H1 (cell line): ENCODE results near the gene PLPPR3. TPM values are rescaled to one million over a fixed set of nuclear protein-coding genes. Genes with fewer than 3 reads are reported as not detected.

Experiments
- CTCF ChIA-PET: fragments of 300-600 bp; sonication (Branson Sonifier 250); formaldehyde crosslinking; loops from one replicate; lab custom pipeline; 2021; ENCODE audit not compliant: partially characterized antibody; lab: Charles Lee
- POLR2A ChIA-PET: fragments of 300-600 bp; sonication (Branson Sonifier 250); formaldehyde crosslinking; loops from one replicate; lab custom pipeline; 2021; ENCODE audit warnings: inconsistent platforms; ENCODE audit not compliant: partially characterized antibody; lab: Charles Lee
- DNase-seq, 2 experiments: peaks; one replicate each; pipeline versions ENCODE4 v3.0.0 to v3.0.0-alpha.2; 2010 to 2022; ENCODE audit warnings: low spot score in 2 of 2, low read depth in 1 of 2, mixed read lengths in 1 of 2
- FAIRE-seq: peaks from 2 replicates; lab custom pipeline; 2011; peaks lifted over from hg19 to GRCh38; lab: Jason Lieb, UNC
- H2AFZ ChIP-seq: 2 replicates; pipeline ENCODE4 v1.8.1; 2012; ENCODE audit warnings: low read length, inconsistent platforms
- H2AK5ac ChIP-seq: 2 replicates; pipeline ENCODE4 v1.6.1; 2013; ENCODE audit warnings: low read depth, low read length
- H2BK120ac ChIP-seq: replicated peaks from 2 replicates; pipeline ENCODE3; 2013; ENCODE audit warnings: low read depth, low read length, inconsistent platforms
- H2BK12ac ChIP-seq: 2 replicates; pipeline ENCODE4 v1.6.1; 2013; ENCODE audit warnings: low read depth, low read length
- H2BK15ac ChIP-seq: 2 replicates; pipeline ENCODE4 v1.6.1; 2013; ENCODE audit warnings: low read length
- H2BK20ac ChIP-seq: 2 replicates; pipeline ENCODE4 v1.6.1; 2013; ENCODE audit warnings: low read length
- H2BK5ac ChIP-seq: 2 replicates; pipeline ENCODE4 v1.6.1; 2013; ENCODE audit warnings: low read depth, low read length
- H3K14ac ChIP-seq: 2 replicates; pipeline ENCODE4 v1.6.1; 2013; ENCODE audit warnings: inconsistent platforms; ENCODE audit not compliant: insufficient read length
- H3K18ac ChIP-seq: 2 replicates; pipeline ENCODE4 v1.6.1; 2013; ENCODE audit warnings: low read length; ENCODE audit errors: extremely low read depth
- H3K23ac ChIP-seq: 2 replicates; pipeline ENCODE4 v1.6.1; 2013; ENCODE audit warnings: inconsistent platforms; ENCODE audit not compliant: insufficient read length
- H3K23me2 ChIP-seq: 2 replicates; pipeline ENCODE4 v1.6.1; 2013; ENCODE audit warnings: low read depth, low read length
- H3K27ac ChIP-seq: 2 replicates; pipeline ENCODE4 v1.6.1; 2011; ENCODE audit warnings: low read depth, low read length, inconsistent platforms
- H3K27me3 ChIP-seq, 4 experiments: replicated peaks in 1 of 4; 1 replicate in 1 of 4; 2 replicates in 3 of 4; pipeline versions ENCODE4 v1.6.1 to v1.8.1; 2011 to 2013; ENCODE audit warnings: low read length in 3 of 4, mild to moderate bottlenecking in 3 of 4, inconsistent platforms in 2 of 4, mixed read lengths in 2 of 4, moderate library complexity in 1 of 4; ENCODE audit not compliant: control insufficient read depth in 3 of 4, insufficient read depth in 3 of 4; ENCODE audit errors: extremely low read depth in 1 of 4
- H3K36me3 ChIP-seq, 4 experiments: 2 replicates each; pipeline versions ENCODE4 v1.6.1 to v1.8.1; 2011 to 2013; ENCODE audit warnings: mild to moderate bottlenecking in 4 of 4, low read length in 3 of 4, moderate library complexity in 2 of 4, control low read depth in 1 of 4, inconsistent platforms in 1 of 4; ENCODE audit not compliant: insufficient read depth in 4 of 4, control insufficient read depth in 2 of 4
- H3K4ac ChIP-seq: replicated peaks from 2 replicates; pipeline ENCODE3; 2013; ENCODE audit warnings: low read length, low read depth, mixed read lengths, inconsistent platforms; ENCODE audit not compliant: insufficient read length
- H3K4me1 ChIP-seq, 4 experiments: replicated peaks in 1 of 4; 1 replicate in 1 of 4; 2 replicates in 3 of 4; pipeline versions ENCODE4 v1.6.1 to v1.8.1; 2011 to 2013; ENCODE audit warnings: low read length in 3 of 4, inconsistent platforms in 2 of 4, mixed read lengths in 1 of 4; ENCODE audit not compliant: insufficient read depth in 4 of 4, control insufficient read depth in 3 of 4
- H3K4me2 ChIP-seq, 2 experiments: 2 replicates each; pipeline versions ENCODE4 v1.6.1 to v1.8.1; 2011 to 2013; ENCODE audit warnings: low read depth in 2 of 2, low read length in 2 of 2, control low read depth in 1 of 2, inconsistent platforms in 1 of 2, mild to moderate bottlenecking in 1 of 2; ENCODE audit not compliant: insufficient read depth in 1 of 2
- H3K4me3 ChIP-seq, 4 experiments: fragments of 200-600, 300-600 bp in 1 of 4; sonication (generic), shearing (Covaris generic), sonication (Bioruptor Twin) in 1 of 4; 2 replicates each; pipeline versions ENCODE4 v1.5.1 to v1.8.1; 2011 to 2016; ENCODE audit warnings: low read length in 4 of 4, low read depth in 3 of 4, control low read depth in 2 of 4, inconsistent platforms in 2 of 4, mild to moderate bottlenecking in 2 of 4, mixed read lengths in 1 of 4, moderate library complexity in 1 of 4; ENCODE audit not compliant: insufficient read depth in 2 of 4; ENCODE audit errors: extremely low read depth in 1 of 4
- H3K56ac ChIP-seq: replicated peaks from 2 replicates; pipeline ENCODE3; 2013; ENCODE audit warnings: low read depth, mild to moderate bottlenecking, mixed read lengths, low read length, inconsistent platforms; ENCODE audit not compliant: insufficient read length
- H3K79me1 ChIP-seq: 2 replicates; pipeline ENCODE4 v1.6.1; 2013; ENCODE audit warnings: low read depth, low read length, control low read depth
- H3K79me2 ChIP-seq, 2 experiments: 2 replicates each; pipeline versions ENCODE4 v1.6.1 to v1.8.1; 2012 to 2013; ENCODE audit warnings: low read length in 2 of 2, mild to moderate bottlenecking in 2 of 2, inconsistent platforms in 1 of 2; ENCODE audit not compliant: insufficient read depth in 2 of 2, control insufficient read depth in 1 of 2
- H3K9ac ChIP-seq, 4 experiments: replicated peaks in 1 of 4; 1 replicate in 1 of 4; 2 replicates in 3 of 4; pipeline versions ENCODE4 v1.6.1 to v1.8.1; 2011 to 2013; ENCODE audit warnings: low read depth in 3 of 4, low read length in 3 of 4, control low read depth in 2 of 4, mild to moderate bottlenecking in 2 of 4, moderate library complexity in 2 of 4, inconsistent platforms in 1 of 4; ENCODE audit errors: extremely low read depth in 1 of 4
- H3K9me3 ChIP-seq, 2 experiments: 2 replicates each; pipeline versions ENCODE4 v1.6.1 to v1.8.1; 2012 to 2013; ENCODE audit warnings: mild to moderate bottlenecking in 2 of 2, moderate library complexity in 2 of 2, control low read depth in 1 of 2, inconsistent platforms in 1 of 2, low read depth in 1 of 2, low read length in 1 of 2, mixed read lengths in 1 of 2; ENCODE audit not compliant: insufficient read depth in 2 of 2
- H4K20me1 ChIP-seq, 2 experiments: replicated peaks in 1 of 2; 2 replicates each; pipeline versions ENCODE3 to v1.8.1; 2011 to 2013; ENCODE audit warnings: inconsistent platforms in 2 of 2, low read length in 2 of 2, mild to moderate bottlenecking in 1 of 2; ENCODE audit not compliant: insufficient read depth in 2 of 2, control insufficient read depth in 1 of 2
- H4K5ac ChIP-seq: 2 replicates; pipeline ENCODE4 v1.6.1; 2013; ENCODE audit warnings: low read length, low read depth, mixed read lengths, inconsistent platforms; ENCODE audit not compliant: insufficient read length
- H4K8ac ChIP-seq: 2 replicates; pipeline ENCODE4 v1.8.0; 2013; ENCODE audit warnings: mild to moderate bottlenecking, moderate library complexity, low read length, inconsistent platforms; ENCODE audit not compliant: insufficient read depth; ENCODE audit errors: extremely low read depth
- H4K91ac ChIP-seq: replicated peaks from 2 replicates; pipeline ENCODE3; 2013; ENCODE audit warnings: low read length, mixed read lengths, inconsistent platforms; ENCODE audit not compliant: insufficient read length
- BCL11A ChIP-seq, 2 experiments: IDR thresholded peaks; one replicate each; pipeline ENCODE4 v1.6.1; 2011; ENCODE audit warnings: low read depth in 2 of 2, low read length in 2 of 2, mild to moderate bottlenecking in 2 of 2
- CTBP2 ChIP-seq: IDR thresholded peaks from 2 replicates; pipeline ENCODE4 v1.7.0; 2011; ENCODE audit warnings: borderline replicate concordance, mild to moderate bottlenecking, moderate library complexity, mixed read lengths, low read length; ENCODE audit not compliant: insufficient read depth, insufficient read length
- EZH2 ChIP-seq: fragments of 200-600 bp; sonication (generic); IDR thresholded peaks from 2 replicates; pipeline ENCODE4 v1.7.1; 2012; ENCODE audit warnings: low read depth, mild to moderate bottlenecking, moderate library complexity, low read length, inconsistent platforms; ENCODE audit not compliant: severe bottlenecking
- SIX5 ChIP-seq: IDR thresholded peaks from 2 replicates; pipeline ENCODE4 v1.6.1; 2011; ENCODE audit warnings: mild to moderate bottlenecking, low read depth, low read length
- SP4 ChIP-seq: IDR thresholded peaks from 2 replicates; pipeline ENCODE4 v1.6.1; 2012; ENCODE audit warnings: low read length, inconsistent platforms
- SUZ12 ChIP-seq: fragments of 200-600 bp; sonication (generic); IDR thresholded peaks from 2 replicates; pipeline ENCODE4 v1.6.1; 2012; ENCODE audit warnings: mild to moderate bottlenecking, inconsistent platforms, low read length, moderate library complexity, mixed read lengths
- TAF1 ChIP-seq: IDR thresholded peaks from 2 replicates; pipeline ENCODE4 v1.6.1; 2011; ENCODE audit warnings: mild to moderate bottlenecking, low read depth, low read length
- WGBS, 2 experiments: shearing (Covaris generic) in 1 of 2; methylation state at CpG; one replicate each; pipeline versions ENCODE4 v1.1.6 to v1.1.7; 2013 to 2015; ENCODE audit warnings: low lambda C conversion rate in 2 of 2, mixed read lengths in 2 of 2, inconsistent platforms in 1 of 2, low coverage in 1 of 2, missing lambda C conversion rate in 1 of 2; ENCODE audit not compliant: insufficient replicate concordance in 2 of 2, insufficient coverage in 1 of 2, insufficient read length in 1 of 2; ENCODE audit errors: extremely low coverage in 1 of 2, missing lambda C conversion rate in 1 of 2; 5-methylcytosine and 5-hydroxymethylcytosine counted together
- polyA plus RNA-seq, 7 experiments: library from polyadenylated mRNA; depleted of rRNA in 3 of 7; stranded (reverse) in 5 of 7; unstranded in 2 of 7; fragments of >200 nt in 5 of 7; fragments of 200-250 nt in 2 of 7; gene quantifications; 1 replicate in 5 of 7; 2 replicates in 1 of 7; 4 replicates in 1 of 7; pipeline versions ENCODE4 v1.2.1 to v1.2.3, GENCODE V29; 2011 to 2013; ENCODE audit warnings: missing spikeins in 2 of 7, mixed read lengths in 2 of 7
- total RNA-seq: library from RNA; stranded (reverse); fragmentation: NEBNext Ultra II Directional; extraction: Animal tissue kit (Norgen Biotek cat#: 25700); gene quantifications from 2 replicates; pipeline ENCODE4 v1.2.1, GENCODE V29; 2021

PLPPR3 gene
- total and polyA plus RNA-seq, 2 of the 8 experiments (the other 6 are each of a cell fraction or from before 2014, with no cell fraction given): 71.7 to 76.4 TPM

GRCh38 chr19:867301-867793, 45.6 kb upstream of the PLPPR3 start:
- CTCF ChIA-PET: interaction anchor here (0.6 to 2.6 kb wide), 15 partner anchors 8 to 371 kb away, joined by 3 to 9 read pairs (median 4); partner anchors contain the start of gene MISP
- WGBS, 2 experiments: 73% methylated on average over 10 of the region's 16 CpGs; no CpG with 5 or more reads in 1 of the 2 experiments
- H4K8ac ChIP-seq: peak overlapping the region; percentile 71; the same call in 1 of the 2 replicates

More at GRCh38 chr19:867301-867793, 45.6 kb upstream of the PLPPR3 start:
- Histone ChIP-seq H3K4me3 (no peak overlapping the region), H4K91ac (no peak overlapping the region), H2AK5ac (no peak overlapping the region), H2BK20ac (no peak overlapping the region), H3K4me1 (peaks cover 3 to 18% (median 7%) of the 10 kb centered on the region in 4 experiments), H4K20me1 (peaks cover 4 to 8% of the 10 kb centered on the region in 2 experiments), H2BK120ac (no peak overlapping the region), H3K79me1 (no peaks in the 10 kb centered on the region; the same call in 1 of the 2 replicates), H3K23ac (no peak overlapping the region), H3K79me2 (no peaks in the 10 kb centered on the region), H2AFZ (no peak overlapping the region), H3K4me2 (peak overlapping the region in 1 of 2 experiments; percentile 35; a peak in 2 of 4 replicates), H3K9me3 (peaks cover 0 to 3% of the 10 kb centered on the region in 2 experiments; a peak in 1 of 4 replicates), H3K23me2 (peaks cover 5% of the 10 kb centered on the region; the same call in 1 of the 2 replicates), H4K5ac (no peak overlapping the region), H2BK15ac (no peak overlapping the region), H3K18ac (peak overlapping the region; percentile 71), H3K14ac (no peak overlapping the region), H3K56ac (no peak overlapping the region), H2BK5ac (no peak overlapping the region), H3K4ac (peak overlapping the region; percentile 78), H3K27me3 (peaks cover 0 to 5% (median 0%) of the 10 kb centered on the region in 4 experiments; a peak in 2 of 7 replicates), H3K27ac (no peak overlapping the region), H2BK12ac (peak overlapping the region; percentile 87; the same call in 1 of the 2 replicates), H3K9ac (peak overlapping the region in 1 of 4 experiments; percentile 38; a peak in 2 of 7 replicates), H3K36me3 (peaks cover 0 to 12% (median 0%) of the 10 kb centered on the region in 4 experiments; a peak in 2 of 8 replicates)
- FAIRE-seq (no peak), DNase-seq (no peak)
- TF ChIP-seq SUZ12: no peak
- no peak for TF ChIP-seq SP4
- no peak for TF ChIP-seq EZH2
- TF ChIP-seq BCL11A (IDR thresholded peaks at IDR 0.05; ENCODE audit: low read depth in 2 of 2, low read length in 2 of 2): no peak
- no peak for TF ChIP-seq SIX5
- no peak for TF ChIP-seq TAF1
- no peak for TF ChIP-seq CTBP2
- POLR2A ChIA-PET: interaction anchor here (0.6 to 1.3 kb wide), 5 partner anchors 33 to 69 kb away, joined by 3 to 5 read pairs (median 3); no protein-coding TSS in a partner anchor
